Activated CD4-positive, alpha-beta T cell treated with anti-CD3 and anti-CD28 coated beads, Interleukin-2, amount 50 U/mL, for 48 hours (primary cell): ENCODE measurements around the gene TMEM126A.
"Not testable (repeated sequence)": the region's sequence is repeated elsewhere in the genome, so short reads cannot be mapped to it uniquely, and the experiment has no call there.

Source experiments
- DNase-seq, 2 experiments: peaks; one replicate each; pipeline ENCODE4 v3.0.0-alpha.2; 2020

TMEM126A gene

DNA sequence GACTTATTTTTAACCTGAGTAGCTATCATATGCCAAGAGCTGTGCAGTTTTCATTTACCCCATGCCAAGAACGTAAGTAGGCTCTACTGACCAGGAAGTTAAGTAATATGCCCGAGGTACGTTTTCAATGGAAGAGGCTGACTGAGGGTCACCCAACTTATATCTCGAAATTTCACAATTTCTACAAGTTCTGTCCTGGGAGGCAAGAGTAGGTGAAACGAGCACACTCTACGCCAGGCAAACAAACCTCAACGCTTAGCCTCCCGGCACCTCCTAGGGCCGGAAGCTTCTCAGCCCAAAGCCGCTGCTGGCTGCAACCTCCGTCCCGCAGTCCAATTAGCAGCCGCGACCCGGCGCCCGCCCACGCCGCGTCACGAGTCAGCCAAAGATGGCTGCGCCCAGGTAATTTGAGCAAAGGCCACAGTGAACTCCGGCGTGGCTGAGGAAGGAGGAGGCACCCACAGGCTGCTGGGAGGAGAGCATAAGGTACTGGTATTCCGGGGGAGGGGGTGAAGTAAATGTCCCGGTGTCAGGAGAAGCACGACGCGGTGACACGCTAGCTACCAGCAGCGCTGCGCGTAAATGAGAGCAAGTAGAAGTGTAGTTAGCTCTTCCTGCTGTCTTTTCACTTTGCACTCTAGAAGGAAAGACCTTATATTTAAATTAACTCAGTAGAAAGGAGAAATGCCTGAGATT is at the start of gene TMEM126A:
TMEM126A (plus strand) TSS at position 364 of the 696 bp plus-strand sequence. CDS start 2,289 bp downstream, outside the sequence.
- peak; percentile 94 for DNase-seq

DNA sequence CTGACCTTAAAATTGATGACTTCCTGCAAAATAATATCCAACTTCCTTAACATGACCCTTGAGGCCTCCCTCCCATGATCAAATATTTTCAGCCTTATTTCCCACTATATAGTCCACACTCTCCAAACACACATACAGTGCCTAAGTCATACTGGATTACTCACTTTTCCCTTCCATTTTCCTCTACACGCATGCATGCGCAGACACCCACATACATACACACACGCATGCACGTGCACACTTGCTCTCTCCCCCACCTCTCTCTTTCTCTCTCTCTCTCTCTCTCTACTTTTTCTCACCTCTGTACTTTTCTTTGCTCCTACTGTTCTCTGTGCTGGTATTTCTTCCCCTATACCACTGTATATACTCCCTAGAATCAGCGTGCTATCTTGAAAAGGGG is 48.7 kb upstream of the TMEM126A start:
- DNase-seq: no peak

DNA sequence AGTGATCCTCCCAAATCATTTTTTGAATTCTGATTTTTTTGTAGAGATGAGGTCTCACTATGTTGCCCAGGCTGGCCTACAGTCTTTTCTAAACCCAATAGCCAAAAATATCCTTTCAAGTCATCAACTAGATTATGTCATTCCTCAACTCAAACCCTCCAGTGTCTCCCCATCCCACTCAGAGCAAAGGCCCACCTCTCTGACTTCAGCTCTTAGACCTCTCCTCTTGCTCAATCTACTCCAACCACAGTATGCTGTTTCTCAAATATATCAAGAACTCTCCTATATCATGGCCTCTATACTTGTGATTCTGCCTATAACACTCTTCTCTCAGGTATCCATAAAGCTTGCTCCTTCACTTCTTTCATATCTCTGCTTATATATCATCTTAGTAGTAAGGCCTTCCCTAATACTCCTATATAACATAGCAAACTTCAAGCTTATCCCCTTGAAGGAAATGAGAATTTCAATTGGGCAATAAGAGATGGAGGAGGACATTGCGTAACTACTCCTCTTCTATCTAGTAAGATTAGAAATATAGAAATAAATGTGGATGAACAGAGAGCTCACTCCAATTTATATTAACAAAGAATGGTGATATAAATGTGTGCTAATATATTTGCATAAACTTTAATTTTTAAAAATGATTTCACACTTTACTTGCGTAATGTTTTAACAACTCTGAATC is 45.1 kb upstream of the TMEM126A start:
- no peak for DNase-seq

DNA sequence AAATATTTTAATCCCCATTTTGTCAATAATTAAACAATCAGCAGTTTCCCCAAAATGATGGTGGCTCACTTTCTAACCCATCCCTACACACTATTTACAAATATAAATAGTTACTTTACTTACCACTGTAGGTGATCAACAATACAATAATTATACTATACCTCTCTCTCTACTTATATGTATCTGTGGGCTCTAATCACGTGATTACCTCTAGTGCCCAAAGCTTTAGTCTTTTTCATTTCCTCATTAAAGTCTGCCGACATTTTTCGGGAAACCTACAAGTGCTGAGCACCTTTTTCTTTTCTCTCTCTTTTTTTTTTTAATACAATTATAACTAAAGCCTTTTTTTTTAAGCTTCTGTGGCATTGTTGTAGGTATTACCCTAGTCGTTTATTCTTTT is 44.5 kb upstream of the TMEM126A start:
- no peak for DNase-seq

DNA sequence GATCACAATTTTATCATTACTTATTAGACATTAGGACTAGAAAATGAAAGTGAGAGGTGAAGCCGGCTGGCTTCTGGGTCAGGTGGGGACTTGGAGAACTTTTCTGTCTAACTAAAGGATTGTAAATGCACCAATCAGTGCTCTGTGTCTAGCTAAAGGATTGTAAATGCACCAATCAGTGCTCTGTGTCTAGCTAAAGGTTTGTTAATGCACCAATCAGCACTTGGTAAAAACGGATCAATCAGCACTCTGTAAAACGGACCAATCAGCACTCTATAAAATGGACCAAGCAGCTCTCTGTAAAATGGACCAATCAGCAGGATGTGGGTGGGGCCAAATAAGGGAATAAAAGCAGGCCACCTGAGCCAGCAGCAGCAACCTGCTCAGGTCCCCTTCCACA is 41.5 kb upstream of the TMEM126A start:
- not testable (repeated sequence) for DNase-seq

DNA sequence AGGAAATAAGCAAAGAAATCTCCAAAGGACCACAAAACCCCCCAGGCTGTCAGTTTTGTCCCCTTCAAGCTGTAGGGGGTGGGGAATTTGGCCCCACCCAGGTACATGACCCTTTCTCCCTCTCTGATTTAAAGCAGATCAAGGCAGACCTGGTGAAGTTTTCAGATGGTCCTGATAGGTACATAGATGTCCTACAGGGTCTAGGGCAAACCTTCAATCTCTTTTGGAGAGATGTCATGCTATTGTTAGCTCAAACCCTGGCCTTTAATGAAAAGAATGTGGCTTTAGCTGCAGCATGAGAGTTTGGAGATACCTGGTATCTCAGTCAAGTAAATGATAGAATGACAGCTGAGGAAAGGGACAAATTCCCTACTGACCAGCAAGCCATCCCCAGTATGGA is 39.1 kb upstream of the TMEM126A start:
- not testable (repeated sequence) for DNase-seq

DNA sequence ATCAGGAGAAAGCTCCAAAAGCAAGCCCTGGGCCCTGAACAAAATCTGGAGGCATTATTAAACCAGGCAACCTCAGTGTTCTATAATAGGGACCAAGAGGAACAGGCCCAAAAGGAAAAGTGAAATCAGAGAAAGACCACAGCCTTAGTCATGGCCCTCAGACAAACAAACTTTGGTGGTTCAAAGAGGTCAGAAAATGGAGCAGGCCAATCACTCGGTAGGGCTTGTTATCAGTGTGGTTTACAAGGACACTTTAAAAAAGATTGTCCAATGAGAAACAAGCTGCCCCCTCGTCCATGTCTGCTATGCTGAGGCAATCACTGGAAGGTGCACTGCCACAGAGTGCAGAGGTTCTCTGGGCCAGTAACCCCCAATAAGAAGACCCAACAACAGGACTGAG is 38.5 kb upstream of the TMEM126A start:
- not testable (repeated sequence) for DNase-seq

DNA sequence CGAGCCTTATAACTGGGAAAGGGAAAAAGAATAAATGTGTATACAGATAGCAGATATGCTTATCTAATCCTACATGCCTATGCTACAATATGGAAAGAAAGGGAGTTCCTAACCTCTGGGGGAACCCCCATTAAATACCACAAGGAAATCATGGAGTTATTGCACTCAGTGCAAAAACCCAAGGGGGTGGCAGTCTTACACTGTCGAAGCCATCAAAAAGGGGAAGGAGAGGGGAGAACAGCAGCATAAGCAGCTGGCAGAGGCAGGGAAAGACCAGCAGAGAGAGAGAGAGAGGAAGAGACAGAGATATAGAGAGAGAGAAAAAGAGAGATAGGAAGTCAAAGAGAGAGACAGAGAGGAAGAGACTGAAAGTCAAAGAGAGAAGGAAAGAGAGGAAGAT is 36.1 kb upstream of the TMEM126A start:
- not testable (repeated sequence) for DNase-seq

DNA sequence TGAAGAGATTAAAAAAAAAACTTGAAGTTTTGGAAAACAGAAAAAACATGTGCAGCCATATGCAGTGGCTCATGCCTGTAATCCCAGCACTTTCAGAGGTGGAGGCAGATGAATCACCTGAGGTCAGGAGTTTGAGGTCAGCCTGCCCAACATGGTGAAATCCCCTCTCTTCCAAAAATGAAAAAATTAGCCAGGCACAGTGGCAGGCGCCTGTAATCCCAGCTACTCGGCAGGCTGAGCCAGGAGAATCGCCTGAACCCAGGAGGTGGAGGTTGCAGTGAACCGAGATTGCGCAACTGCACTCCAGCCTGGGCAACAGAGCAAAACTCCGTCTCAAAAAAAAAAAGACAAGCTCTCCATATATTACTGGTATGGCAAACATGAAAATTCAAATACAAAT is 28.3 kb upstream of the TMEM126A start:
- DNase-seq: peak; percentile 5 to 15

DNA sequence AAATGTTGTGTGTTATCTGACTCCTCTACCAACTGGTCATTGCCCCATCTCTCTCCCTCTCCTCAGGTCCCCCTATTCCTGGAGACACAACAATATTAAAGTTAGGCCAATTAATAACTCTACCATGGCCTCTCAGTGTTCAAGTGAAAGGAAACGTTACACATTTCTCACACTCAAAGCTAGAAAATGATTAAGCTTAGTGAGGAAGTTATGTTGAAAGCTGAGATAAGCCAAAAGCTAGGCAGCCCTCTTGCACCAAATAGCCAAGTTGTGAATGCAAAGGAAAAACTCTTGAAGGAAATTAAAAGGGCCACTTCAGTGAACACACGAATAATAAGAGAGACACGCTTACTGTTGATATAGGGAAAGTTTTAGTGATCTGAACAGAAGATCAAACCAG is 27.5 kb upstream of the TMEM126A start:
- DNase-seq: no peak

DNA sequence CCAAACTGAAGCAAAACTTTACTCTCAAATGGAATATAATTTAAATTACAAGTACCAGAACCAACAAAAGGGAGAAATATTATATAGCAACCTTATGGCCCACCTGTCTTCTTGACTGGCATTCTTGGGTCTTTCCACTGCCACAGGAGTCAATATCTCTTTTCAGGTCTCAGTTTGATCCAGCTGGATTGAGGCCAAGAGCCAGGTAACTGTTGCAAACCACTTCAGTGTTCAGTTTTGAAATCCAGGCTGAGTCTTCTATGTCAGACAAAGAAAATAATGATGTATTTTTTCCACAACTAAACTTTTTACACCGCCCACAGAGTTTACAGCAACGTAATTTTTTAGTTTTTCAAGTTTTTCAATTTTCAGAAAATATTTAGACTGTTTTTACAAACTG is 21.3 kb upstream of the TMEM126A start:
- DNase-seq: peak; percentile 9 to 11

DNA sequence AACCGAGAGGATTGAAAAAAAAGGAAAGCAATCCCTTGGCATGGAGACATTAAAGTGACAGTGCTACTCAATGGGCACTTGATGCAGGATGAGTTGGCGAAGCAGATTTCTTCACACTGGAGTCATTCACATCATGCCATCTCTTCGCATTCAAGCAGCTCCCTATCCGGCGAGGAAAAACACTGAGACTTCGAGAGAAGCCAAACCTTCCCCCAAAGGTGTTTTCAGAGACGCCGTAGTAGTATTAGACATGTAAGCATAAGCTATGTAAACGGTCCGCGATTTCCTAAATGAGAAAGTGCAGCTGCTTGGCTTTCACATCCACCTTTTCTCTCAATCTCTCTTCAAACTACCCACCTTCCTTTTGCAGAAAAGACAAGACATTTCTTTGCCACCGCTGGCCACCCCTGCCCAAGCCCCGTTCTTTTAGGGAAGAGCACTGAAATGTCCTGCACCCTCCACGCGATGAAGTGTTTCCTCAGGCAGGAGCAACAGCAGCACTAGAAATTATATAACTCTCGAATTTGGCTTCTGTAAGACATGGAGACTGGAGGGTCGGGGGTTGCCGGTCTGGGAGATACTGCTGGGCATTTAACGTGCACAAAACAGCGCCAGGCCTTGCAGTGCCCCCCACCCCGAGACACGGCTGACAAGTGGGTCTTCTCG is 20.3 kb upstream of the TMEM126A start, which contains the start of gene DLG2:
DLG2 (minus strand) TSS at position 13 of the 666 bp plus-strand sequence.
- DNase-seq: peak; percentile 12 to 16

DNA sequence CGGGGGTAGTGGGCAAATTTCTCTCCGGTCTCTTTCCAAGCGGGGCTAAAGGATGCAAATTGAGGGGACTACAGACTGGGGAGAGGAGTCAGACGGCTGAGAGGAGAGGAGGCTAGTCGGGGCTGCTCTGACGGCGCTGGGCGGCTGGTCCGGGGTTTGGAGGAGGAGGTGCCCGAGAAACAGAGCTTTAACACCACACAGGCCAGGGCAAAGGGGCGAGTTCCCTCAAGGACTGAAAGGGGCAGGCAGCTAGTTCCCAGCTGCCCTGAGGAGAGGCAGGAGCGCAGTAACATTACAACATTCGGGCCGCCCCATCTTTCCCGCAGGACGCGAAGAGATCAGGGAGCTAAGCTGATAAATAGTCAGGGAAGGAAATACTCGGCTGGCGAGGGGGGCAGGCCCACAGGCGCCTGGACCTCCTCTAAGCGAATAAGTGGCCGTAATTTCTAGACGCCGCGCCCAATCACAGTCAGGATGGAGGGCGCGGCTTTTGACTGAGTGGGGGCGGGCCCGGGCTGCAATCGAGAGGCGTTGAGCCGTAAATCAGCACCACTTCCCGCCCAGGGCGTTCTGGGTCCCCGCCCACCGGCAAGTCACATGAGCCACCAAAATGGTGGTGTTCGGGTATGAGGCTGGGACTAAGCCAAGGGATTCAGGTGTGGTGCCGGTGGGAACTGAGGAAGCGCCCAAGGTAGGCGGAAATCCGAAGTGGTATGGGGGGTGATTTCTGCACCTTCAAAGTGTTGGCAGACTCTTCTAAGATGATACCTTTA is 19.6 kb upstream of the TMEM126A start, which contains the start of gene TMEM126B:
TMEM126B (plus strand) TSS at position 596 of the 773 bp plus-strand sequence; CDS start at position 611, 15 bp downstream.
- peak; percentile 97 to 98 for DNase-seq

DNA sequence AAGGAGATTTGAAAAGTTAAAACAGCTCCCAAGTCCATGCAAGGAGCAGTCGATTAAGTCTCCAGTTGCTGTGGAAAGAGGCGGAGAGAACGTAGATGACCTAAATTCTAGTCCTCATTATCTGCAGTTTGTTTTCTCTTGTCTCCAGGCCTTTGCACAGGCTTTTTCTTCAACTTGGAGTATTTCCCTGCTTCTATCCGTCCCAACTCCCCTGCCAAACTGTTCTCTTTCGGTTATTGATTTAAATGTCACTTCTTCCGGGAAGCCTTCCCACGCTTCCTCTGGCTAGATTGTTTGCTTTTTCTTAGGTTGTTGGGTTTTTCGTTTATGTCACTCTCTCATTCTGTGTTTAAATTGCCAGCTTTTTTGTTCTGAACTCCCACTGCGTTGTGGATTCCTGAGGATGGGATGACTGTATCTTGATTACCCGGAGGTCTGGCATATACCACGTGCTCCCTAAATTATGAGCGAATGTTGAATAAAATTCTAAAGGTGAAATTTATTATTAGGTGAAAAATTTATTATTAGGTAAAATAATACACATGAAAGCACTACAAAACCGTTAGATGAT is 18.9 kb upstream of the TMEM126A start:
- peak; percentile 22 to 44 for DNase-seq

DNA sequence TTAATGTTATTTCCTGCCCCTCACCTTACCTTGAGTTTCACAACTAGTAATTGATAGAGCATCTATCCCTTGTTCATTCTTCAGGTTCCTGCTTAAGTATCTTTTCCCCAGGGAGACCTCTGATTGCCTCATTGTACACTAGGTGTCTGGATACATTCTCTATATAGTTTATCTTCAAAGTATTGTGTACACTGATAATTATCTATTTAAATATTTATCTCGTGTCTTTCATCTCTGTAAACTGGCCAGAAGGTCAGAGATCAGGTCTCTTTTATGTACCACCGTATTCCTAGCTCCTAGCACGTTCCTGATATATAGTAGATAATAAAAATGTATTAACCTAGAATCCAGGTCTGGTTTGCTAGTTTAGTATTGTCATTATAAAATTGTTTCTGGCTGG is 13.0 kb upstream of the TMEM126A start:
- no peak for DNase-seq

DNA sequence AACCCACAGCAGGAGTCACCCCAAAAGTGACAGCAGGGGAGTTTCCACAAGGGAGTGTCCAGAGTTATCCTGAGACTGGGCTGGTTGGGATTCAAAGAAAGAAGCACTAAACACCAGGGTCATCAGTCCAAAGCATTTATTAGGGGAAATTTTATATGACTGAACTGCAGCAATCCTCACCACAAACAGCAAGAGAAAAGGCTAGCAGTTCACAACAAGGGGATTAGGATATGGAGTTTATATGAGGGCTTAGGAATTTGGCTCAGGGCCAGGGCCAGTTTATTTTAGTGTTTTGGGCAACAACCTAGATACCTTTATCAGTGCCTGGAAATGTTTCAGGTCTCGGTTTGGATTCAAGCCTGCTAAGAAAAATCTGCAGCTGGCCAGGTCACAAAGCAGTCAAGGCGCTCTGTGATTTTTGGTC is 4.6 kb upstream of the TMEM126A start:
- no peak for DNase-seq

DNA sequence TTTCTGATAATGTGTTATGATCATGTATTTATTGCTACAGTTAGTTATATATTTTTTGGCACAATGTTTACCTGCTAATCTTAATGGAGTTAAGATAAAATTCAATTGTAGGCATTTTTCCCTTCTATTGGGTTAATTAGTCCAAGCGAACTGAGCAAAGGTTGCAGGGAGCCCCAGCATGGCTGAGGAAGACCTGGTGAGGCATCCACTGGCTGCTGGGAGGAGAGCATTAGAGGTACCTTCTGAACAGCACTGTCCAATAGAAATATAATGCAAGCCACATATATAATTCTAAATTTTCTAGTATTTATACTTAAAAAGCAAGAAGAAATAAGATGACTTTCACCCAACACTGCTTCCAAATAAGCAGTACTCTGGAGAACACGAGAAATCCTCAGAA is 689 bp upstream of the TMEM126A start:
- DNase-seq: no peak

DNA sequence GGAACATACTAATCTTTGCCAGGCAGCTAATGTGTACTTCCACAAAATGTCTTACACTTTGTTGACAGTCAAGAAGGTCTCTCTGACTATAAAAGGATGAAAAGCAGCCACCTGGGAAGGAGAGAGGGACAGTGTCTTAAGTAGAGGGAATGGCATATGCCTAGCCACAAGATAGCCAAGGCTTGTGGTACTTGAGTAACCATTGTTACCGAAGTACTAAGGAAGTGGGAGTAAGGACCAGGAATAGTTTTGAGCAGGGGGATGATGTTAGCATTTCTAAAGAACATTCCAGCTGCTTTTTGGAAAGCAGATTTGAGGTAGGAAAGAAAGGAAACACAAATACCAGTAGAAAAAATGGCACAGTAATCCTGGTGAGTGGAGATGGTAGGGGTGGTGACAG is 3.4 kb downstream of the TMEM126A start:
- no peak for DNase-seq

DNA sequence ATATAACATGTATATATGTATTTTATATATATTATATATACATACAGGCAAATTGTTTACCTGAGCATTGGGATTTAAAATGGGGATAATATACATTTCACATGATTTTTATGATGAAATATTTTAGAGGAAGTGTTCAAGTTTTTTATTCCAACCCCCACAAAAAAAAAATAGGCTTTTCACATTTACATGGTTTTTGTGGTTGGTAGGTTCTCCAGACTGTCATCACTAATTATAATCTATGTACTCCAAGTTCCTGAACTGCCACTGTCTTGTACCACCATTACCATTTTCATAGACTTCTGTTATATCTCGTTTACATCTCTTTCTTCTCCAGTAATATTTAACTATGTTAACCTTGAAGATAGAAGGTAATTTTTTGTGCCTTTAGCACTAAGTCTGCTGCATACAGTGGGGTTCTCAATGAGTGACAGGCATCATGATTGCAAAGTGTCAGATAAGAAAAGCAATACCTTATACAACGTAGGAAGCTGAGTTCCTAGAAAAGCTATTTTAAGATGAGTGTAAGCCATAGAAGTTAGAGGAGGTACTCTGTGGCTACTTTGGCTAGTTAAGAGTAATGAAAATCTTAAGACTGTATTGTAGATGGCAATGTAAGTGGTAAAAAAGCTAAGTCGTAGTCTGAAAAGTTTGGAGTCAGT is 5.2 kb downstream of the TMEM126A start:
- no peak for DNase-seq

DNA sequence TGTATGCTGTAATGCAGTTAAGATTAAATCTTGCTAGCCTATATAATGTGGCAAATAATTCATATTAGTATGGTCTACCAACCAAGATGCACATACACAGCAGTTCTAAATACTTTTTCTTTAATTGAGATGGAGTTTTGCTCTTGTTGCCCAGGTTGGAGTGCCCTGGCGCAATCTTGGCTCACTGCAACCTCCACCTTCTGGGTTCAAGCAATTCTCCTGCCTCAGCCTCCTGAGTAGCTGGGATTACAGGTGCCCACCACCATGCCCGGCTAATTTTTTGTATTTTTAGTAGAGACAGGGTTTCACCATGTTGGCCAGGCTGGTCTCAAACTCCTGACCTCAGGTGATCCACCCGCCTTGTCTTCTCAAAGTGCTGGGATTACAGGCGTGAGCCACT is 6.6 kb downstream of the TMEM126A start:
- not testable (repeated sequence) for DNase-seq

DNA sequence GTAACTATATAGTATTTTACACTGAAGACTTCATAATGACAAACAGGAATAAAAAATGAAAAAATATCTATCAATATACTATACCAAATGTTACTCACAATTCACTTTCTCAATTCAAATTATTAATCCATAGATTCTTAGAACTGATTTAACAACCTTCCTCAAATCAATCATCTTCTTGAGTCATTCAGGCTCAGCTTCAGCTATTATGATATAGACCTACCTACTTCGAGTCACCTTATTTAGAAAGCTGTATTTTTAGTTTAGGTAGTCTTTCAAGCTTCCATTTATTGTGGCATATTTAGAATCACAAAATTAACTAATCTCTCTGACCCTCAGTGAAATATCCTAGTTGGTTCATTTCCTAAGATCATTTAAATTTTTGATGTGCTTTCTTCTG is 9.0 kb downstream of the TMEM126A start:
- DNase-seq: no peak

DNA sequence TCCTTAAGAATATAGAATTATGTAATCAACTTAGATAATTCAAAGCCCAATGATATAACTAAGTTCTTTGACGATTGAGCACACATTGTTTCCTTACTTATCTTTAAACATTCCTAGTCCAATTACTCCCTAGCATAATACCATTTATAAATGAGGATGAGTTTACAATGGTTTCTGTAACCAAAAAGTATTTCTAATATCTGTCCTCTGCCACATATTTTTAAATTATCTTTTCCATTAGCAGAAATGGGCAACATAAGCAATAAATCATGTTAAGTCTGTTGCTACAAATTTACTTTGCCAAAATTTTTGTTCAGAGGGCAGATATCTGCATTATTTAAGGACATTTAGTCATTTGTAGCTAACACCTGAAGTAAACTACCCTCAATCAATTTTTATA is 10.4 kb downstream of the TMEM126A start:
- no peak for DNase-seq
